T-helper 2 cell treated with Interferon-gamma antibody and Interleukin-4, amounts not matched to agents 5 μg/mL and 100 μg/mL, for 36 hours (primary cell): ENCODE data around the gene CDKN2B.
"Not testable (repeated sequence)": the region's sequence is repeated elsewhere in the genome, so short reads cannot be mapped to it uniquely, and the experiment has no call there.

Source experiments
- DNase-seq: peaks from one replicate; pipeline ENCODE4 v3.0.0; 2021; ENCODE audit warnings: low spot score
- H3K27ac Mint-ChIP-seq: one replicate; pipeline ENCODE4 v1.8.0; 2021; ENCODE audit warnings: mild to moderate bottlenecking, mixed read lengths
- H3K27me3 Mint-ChIP-seq: one replicate; pipeline ENCODE4 v1.8.0; 2021; ENCODE audit warnings: low read depth, mixed read lengths
- H3K36me3 Mint-ChIP-seq: one replicate; pipeline ENCODE4 v1.8.0; 2021; ENCODE audit warnings: low read depth, mixed read lengths
- H3K4me1 Mint-ChIP-seq: one replicate; pipeline ENCODE4 v1.8.0; 2021; ENCODE audit warnings: low read depth, mixed read lengths
- H3K4me3 Mint-ChIP-seq: one replicate; pipeline ENCODE4 v1.8.0; 2022; ENCODE audit warnings: mild to moderate bottlenecking, moderate library complexity, mixed read lengths
- H3K9me3 Mint-ChIP-seq: one replicate; pipeline ENCODE4 v1.8.0; 2021; ENCODE audit warnings: mixed read lengths

Gene CDKN2B

DNA sequence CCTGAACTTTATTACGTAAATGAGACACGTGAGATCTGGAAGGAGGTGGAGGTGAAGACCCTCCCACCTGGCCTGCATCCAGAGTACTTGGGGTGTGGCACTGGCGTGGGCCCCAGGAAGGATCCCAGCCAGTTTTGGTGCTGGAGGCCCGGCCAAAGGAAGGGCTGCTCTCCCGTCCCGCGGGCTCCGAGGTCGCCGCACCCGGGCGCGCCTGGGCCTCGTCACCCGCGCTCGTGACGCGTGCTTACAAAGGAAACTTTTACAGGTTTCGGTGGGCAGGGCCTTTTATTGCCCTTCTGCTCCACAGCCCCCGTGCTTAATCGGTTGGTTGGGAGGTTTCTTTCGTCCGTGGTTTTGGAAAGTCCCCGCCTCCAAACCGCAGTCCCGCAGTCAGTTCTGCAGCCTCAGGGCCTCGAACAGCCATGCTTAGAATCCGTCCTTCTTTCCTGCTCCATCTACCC is 44.1 kb downstream of the CDKN2B start:
- Mint-ChIP-seq H3K4me1 (peaks cover 32% of the 10 kb centered on the region), H3K27me3 (peaks cover 90% of the 10 kb centered on the region), H3K9me3 (peaks cover 12% of the 10 kb centered on the region), H3K27ac (peak overlapping the region; percentile 52), H3K4me3 (peak overlapping the region; percentile 69), H3K36me3 (peaks cover 25% of the 10 kb centered on the region)
- DNase-seq: peak; percentile 73

DNA sequence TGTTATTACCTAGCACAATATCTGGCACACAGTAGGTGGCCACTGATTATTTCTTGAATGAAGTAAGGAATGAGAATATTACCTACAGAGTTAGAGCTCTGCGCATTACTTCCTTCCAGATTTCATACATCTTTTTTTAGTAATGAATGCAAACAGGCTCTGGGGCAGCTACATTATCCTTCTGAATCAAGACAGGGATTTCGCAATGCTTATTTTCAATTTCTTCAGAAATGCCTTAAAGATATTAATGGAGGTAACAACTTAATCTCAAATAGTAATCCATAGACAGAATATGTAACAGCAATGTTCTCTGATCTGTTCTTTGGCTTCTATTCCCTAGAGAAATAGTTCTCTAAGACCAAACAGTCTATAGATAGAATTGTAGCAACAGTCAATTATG is 47.5 kb downstream of the CDKN2B start:
- peaks cover 64% of the 10 kb centered on the region for H3K27me3 Mint-ChIP-seq
- peaks cover 6% of the 10 kb centered on the region for H3K36me3 Mint-ChIP-seq
- H3K4me3 Mint-ChIP-seq: no peak overlapping the region
- peaks cover 3% of the 10 kb centered on the region for H3K9me3 Mint-ChIP-seq
- peaks cover 16% of the 10 kb centered on the region for H3K4me1 Mint-ChIP-seq
- DNase-seq: no peak
- H3K27ac Mint-ChIP-seq: no peak overlapping the region

DNA sequence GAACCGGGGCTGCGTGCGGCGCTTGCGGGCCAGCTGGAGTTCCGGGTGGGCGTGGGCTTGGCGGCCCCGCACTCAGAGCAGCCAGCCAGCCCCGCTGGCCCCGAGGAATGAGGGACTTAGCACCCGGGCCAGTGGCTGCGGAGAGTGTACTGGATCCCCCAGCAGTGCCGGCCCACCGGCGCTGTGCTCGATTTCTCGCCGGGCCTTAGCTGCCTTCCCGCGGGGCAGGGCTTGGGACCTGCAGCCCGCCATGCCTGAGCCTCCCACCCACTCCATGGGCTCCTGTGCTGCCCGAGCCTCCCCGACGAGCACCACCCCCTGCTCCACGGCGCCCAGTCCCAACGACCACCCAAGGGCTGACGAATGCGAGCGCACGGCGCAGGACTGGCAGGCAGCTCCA is 49.8 kb downstream of the CDKN2B start:
- peaks cover 54% of the 10 kb centered on the region for H3K27me3 Mint-ChIP-seq

DNA sequence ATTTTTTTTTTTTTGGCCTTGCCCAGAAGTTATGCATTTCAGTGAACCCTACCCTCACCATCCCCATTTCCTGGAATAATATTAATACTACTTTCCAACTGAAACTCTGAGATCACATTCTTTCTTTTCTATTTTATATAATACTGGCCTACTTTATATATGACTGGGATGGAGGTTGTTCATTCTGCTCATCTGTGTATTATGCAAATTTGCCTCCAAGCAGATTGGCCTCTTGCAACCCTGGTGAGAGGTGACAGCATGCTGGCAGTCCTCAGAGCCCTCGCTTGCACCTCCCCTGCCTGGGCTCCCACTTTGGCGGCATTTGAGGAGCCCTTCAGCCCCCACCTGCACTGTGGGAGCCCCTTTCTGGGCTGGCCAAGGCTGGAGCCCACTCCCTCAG is 50.3 kb downstream of the CDKN2B start:
- H3K27ac Mint-ChIP-seq: no peak overlapping the region
- H3K4me3 Mint-ChIP-seq: no peak overlapping the region
- peaks cover 51% of the 10 kb centered on the region for H3K27me3 Mint-ChIP-seq
- peaks cover 3% of the 10 kb centered on the region for H3K9me3 Mint-ChIP-seq
- no peaks in the 10 kb centered on the region for H3K36me3 Mint-ChIP-seq
- no peak for DNase-seq
- no peaks in the 10 kb centered on the region for H3K4me1 Mint-ChIP-seq

More for the DNA sequence above, 49.8 kb downstream of the CDKN2B start:
- not testable (repeated sequence) for H3K4me3 Mint-ChIP-seq, DNase-seq, H3K9me3 Mint-ChIP-seq, H3K27ac Mint-ChIP-seq, H3K36me3 Mint-ChIP-seq, H3K4me1 Mint-ChIP-seq
